ENCODE data around the gene IFTAP.

DNA sequence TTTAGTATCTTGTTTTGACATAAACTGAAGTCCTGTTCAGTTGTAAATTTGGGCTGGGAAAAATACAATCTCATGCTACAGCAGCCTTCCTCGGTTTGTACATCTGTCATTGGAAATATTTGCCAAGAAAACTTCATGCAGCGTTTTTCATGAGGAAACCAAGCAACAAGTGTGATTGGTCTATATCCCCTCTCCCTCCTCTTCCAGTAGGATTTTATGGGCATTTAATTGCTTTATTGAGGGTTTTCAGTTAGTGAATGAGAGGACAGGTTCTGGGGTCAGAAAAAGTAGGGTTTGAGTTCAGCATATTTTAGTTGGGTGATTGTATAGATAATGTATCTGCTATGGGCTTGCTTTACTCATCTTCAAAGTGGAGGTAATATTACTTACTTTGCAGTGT, 93.8 kb downstream of the IFTAP start:
- TF ChIP-seq, protein P1, sequence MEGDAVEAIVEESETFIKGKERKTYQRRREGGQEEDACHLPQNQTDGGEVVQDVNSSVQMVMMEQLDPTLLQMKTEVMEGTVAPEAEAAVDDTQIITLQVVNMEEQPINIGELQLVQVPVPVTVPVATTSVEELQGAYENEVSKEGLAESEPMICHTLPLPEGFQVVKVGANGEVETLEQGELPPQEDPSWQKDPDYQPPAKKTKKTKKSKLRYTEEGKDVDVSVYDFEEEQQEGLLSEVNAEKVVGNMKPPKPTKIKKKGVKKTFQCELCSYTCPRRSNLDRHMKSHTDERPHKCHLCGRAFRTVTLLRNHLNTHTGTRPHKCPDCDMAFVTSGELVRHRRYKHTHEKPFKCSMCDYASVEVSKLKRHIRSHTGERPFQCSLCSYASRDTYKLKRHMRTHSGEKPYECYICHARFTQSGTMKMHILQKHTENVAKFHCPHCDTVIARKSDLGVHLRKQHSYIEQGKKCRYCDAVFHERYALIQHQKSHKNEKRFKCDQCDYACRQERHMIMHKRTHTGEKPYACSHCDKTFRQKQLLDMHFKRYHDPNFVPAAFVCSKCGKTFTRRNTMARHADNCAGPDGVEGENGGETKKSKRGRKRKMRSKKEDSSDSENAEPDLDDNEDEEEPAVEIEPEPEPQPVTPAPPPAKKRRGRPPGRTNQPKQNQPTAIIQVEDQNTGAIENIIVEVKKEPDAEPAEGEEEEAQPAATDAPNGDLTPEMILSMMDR (IDR thresholded peaks at IDR 0.05; ENCODE audit: low read depth, low read length): no peak
- TF ChIP-seq EZH2phosphoT487 (IDR thresholded peaks at IDR 0.05; ENCODE audit: low read depth): no peak

All from OCI-LY3 (cell line).